GM19395 (cell line): Measurements from ENCODE around the gene TNIK.
"Not testable (repeated sequence)": the region's sequence is repeated elsewhere in the genome, so short reads cannot be mapped to it uniquely, and the experiment has no call there.

Source experiments
- ATAC-seq: cut with Tn5 transposase; IDR thresholded peaks from one replicate; pipeline ENCODE4 v1.9.1; 2021; ENCODE audit warnings: mild to moderate bottlenecking, moderate library complexity; ENCODE audit not compliant: unreplicated experiment

TNIK gene

GRCh38 chr3:171290680-171291079 is 169.5 kb downstream of the TNIK start:
- ATAC-seq: no peak

- no peak for ATAC-seq
These were observed 170.9 kb downstream of the TNIK start for GRCh38 chr3:171289291-171289690.

- not testable (repeated sequence) for ATAC-seq
These were observed 172.4 kb downstream of the TNIK start for GRCh38 chr3:171287761-171288160.

- ATAC-seq: peak; percentile 60
These were observed 173.5 kb downstream of the TNIK start for GRCh38 chr3:171286580-171287249.

- peak; percentile 42 for ATAC-seq
These were observed 174.9 kb downstream of the TNIK start for GRCh38 chr3:171285287-171285686.

GRCh38 chr3:171284308-171285075 is 175.7 kb downstream of the TNIK start:
- peak; percentile 39 for ATAC-seq

- ATAC-seq: no peak
These were observed 176.4 kb downstream of the TNIK start for GRCh38 chr3:171283848-171284222.

- no peak for ATAC-seq
These were observed 176.9 kb downstream of the TNIK start for GRCh38 chr3:171283183-171283847.

- ATAC-seq: no peak
These were observed 178.2 kb downstream of the TNIK start for GRCh38 chr3:171282041-171282440.

- ATAC-seq: no peak
These were observed 178.8 kb downstream of the TNIK start for GRCh38 chr3:171281256-171281992.

- ATAC-seq: no peak
These were observed 180.2 kb downstream of the TNIK start for GRCh38 chr3:171279972-171280371.

- ATAC-seq: no peak
These were observed 182.0 kb downstream of the TNIK start for GRCh38 chr3:171278299-171278590.

GRCh38 chr3:171277456-171278298 is 182.5 kb downstream of the TNIK start:
- no peak for ATAC-seq

- ATAC-seq: no peak
These were observed 183.3 kb downstream of the TNIK start for GRCh38 chr3:171276923-171277322.

GRCh38 chr3:171274222-171274621 is 186.0 kb downstream of the TNIK start:
- no peak for ATAC-seq

- no peak for ATAC-seq
These were observed 189.7 kb downstream of the TNIK start for GRCh38 chr3:171270541-171270940.

- ATAC-seq: peak; percentile 58
These were observed 190.7 kb downstream of the TNIK start for GRCh38 chr3:171269542-171269941.

- no peak for ATAC-seq
These were observed 191.5 kb downstream of the TNIK start for GRCh38 chr3:171268677-171269076.

GRCh38 chr3:171267104-171267503 is 193.1 kb downstream of the TNIK start:
- ATAC-seq: no peak

- no peak for ATAC-seq
These were observed 193.5 kb downstream of the TNIK start for GRCh38 chr3:171266740-171267073.
